Stimulated activated CD8-positive, alpha-beta memory T cell treated with anti-CD3 and anti-CD28 coated beads, Interleukin-7, amount 100 ng/mL, for 4 hours (primary cell): ENCODE measurements around the gene PIGQ.

Experiments
- DNase-seq, 2 donors: peaks; one replicate each; pipeline ENCODE4 v3.0.0-alpha.2; 2020; ENCODE audit warnings: low read depth in 2 of 2

The PIGQ gene

DNA sequence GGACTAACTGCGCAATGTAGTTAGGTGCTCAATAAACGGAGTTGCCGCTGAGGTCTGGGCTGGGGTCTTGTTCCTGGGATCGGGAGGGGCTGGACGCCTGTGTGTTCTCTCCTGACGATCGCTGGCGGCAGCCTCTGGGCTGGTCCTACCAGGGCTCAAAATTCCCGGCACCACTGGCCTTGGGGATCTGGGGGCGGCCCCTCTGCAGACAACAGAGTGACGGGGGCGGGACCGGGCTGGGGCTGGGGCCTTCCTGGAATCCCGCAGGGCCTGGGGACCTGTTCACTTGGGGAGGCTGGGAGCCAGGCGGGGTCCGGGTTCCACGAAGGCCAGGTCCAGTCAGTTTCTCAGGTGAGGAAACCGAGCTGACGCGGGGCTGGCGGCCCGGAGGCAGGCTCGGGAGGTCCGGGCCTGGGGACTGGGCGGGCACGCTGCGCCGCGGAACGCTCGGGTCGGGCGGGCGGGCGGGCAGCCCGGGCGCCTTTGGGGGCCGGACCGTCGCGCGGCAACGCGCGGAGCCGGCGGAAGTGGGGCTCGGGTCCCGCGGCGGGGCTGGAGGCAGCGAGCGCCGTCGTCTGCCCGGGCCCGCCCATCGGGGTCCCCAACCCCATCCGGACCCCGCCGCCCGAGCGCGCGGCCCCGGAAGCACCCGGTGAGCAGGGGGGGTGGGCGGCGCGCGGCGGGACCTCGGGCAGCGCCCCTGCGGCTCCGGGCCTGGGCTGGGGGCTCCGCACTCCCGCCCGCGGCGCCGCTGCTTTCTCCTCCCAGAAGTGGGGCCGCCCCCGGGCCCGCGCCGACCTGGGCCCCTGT lies at the start of gene PIGQ:
Gene PIGQ, plus strand, starts transcription at position 524 of the 810 bp plus-strand sequence. CDS start 4,107 bp downstream, outside the sequence.
- DNase-seq, result peak; percentile 12 to 54

DNA sequence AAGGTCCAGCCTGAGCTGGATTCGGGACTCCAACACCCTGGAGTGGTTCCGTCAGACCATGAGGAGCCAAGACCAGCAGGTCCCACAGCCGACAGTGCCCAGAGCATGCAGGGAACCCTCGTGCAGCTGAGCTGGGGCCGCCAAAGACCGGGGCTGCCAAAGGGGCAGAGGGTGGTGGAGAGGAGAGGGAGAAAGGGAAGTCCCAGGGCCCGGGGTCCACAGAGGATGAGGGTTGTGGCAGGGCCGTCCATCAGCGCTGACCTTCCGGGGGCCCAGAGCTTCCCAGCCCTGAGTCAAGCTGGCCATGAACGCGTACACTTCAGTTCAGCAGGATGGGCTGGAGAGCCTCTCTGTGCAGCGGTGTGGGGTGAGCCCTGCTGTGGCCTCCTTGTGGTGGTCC lies 48.9 kb upstream of the PIGQ start:
- no peak for DNase-seq

DNA sequence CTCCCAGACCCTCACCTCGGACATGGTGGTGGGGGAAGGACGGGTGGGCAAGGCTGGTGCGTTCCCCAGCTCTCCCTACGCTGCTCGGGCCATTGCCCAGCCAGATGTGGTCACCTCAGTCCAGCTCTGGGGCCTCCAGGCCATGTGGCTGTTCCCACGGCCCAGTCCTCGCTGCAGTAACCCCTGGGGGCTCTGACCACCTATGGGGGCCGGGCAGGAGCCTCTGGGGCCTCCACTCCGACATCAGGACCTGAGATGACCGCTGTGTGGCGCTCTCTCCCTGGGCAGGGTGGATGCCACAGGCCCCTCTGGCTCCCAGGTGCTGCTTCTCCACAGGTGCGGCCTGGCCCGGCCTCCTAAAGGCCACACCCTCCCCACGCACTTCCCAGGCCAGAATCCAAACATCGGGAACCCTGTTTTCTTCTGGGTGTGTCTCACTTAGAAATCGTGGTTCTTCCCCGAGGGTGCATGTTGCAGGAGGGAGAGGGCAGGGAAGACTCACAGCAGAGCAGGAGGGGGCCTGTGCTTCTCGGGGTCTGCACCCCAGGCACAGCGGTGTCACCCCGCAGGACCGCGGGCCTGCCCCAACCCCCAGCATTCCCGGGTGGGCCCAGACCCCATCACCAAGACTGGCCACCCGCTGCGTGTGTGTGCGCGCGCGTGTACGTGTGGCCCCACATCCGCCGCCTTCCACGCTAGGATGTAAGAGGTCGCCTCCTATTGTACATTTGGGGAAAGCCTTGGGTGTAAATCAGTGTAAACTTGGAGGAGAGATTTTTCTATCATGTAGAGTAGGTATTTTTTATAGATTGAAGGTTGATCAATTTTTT lies 48.2 kb upstream of the PIGQ start:
- no peak for DNase-seq

DNA sequence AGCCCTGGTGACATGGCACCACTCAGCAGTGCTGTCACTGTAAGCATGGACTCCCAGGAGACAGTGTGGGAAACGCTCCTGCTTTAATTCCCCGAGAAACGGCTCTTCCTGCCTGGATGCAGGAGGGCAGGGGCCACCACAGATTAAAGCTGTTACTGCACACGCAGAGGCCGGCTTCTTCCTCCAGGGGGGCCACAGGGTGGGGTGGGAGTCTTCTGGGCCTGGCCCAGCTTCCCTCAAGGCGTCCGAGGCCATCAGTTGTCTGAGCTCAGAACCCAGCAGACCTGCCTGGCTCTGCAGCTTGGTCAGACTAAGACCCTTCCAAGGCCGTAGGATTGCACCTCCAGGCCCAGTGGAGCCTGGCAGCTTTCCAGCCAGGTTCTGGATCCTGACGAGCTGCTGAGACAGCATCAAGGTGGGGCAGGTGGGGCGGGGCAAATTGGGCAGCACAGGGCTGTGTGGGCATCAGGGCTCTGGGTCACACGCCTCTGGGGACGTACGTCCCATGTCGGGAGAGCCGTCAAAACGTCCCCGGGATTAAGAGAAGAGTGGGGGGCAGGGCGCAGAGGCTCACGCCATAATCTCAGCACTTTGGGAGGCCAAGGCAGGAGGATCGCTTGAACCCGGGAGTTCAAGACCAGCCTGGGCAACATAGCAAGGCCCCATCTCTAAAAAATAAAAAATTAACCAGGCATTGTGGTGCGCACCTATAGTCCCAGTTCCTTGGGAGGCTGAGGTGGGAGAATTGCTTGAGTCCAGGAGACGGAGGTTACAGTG lies 47.3 kb upstream of the PIGQ start:
- DNase-seq, result no peak

DNA sequence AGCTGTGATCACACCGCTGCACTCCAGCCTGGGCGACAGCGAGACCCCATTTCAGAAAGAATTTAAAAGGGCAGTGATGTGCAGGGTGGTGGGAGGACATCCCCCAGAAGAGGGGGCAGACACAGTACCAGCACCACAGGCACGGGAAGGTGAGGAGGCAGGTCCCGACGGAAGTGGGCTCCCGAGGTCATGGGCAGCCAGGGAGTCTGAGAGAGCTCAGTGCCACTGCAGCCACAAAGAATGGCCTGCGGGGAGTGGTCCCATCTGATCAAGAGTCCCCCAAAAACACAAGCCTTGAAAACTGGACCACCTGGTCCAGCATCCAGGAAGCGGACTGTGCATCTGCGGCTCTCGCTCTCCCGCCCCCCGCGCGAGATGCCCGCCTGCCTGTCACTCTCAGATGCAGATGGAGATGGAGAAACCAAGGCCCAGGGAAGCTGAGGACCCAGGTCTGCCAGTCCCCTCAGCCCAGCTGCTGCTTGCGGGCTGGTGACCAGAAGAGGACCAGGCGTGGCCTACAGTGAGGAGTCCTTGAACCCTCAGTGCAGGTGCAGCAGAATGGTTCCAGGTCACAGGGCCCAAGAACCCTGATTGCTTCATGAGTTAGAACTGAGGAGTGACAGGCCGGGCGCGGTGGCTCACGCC lies 46.5 kb upstream of the PIGQ start:
- no peak for DNase-seq

DNA sequence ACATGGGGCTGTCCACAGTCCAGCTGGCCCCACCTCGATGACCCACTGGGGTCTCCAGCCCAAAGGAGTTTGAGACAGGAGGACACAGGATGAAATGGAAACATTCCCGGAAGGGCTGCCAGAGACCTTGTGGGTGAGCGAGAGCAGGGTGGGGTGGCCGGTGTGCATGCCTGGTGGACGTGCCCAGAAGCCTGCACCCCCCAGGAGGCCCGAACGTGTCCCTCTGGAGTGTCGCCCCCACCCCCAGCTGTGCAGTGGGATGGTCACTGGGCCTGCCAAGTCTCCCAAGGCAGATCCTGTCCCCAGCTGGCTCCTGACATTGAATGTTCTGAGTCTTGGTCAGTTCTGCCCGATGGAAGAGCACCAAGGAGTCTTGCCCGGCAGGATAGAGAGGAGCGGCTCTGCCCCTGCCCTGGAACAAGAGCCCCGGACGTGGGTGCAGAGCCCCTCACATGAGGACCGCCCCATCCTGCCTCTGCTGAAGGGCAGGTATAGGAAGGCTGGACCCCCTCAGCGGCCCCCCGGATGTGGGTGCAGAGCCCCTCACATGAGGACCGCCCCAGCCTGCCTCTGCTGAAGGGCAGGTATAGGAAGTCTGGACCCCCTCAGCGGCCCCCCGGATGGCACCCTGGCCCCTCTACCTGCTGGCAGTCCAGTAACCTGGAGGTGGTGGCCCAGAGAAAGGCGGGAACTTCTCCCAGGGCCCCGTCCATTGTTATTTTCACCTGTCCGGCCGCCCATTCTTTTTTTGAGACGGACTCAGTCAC lies 45.3 kb upstream of the PIGQ start:
- no peak for DNase-seq

DNA sequence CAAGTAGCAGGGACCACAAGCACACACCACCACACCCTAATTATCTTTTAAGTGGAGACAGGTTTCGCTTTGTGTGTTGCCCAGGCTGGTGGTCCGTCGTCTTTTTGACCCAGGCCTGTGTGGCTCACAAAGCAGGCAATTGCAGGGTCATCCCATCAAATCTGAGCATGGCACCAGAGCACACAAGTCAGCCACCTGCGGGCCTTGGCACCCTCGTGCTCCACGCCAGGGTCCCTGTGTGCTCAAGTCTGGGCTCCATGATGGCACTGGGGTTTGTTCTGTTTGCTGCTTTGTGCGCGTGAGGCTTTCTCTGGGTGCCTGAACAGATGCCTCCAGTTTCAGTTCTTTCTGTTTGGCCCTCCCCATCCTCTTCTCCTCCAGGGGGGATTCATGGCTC lies 44.6 kb upstream of the PIGQ start:
- no peak for DNase-seq

DNA sequence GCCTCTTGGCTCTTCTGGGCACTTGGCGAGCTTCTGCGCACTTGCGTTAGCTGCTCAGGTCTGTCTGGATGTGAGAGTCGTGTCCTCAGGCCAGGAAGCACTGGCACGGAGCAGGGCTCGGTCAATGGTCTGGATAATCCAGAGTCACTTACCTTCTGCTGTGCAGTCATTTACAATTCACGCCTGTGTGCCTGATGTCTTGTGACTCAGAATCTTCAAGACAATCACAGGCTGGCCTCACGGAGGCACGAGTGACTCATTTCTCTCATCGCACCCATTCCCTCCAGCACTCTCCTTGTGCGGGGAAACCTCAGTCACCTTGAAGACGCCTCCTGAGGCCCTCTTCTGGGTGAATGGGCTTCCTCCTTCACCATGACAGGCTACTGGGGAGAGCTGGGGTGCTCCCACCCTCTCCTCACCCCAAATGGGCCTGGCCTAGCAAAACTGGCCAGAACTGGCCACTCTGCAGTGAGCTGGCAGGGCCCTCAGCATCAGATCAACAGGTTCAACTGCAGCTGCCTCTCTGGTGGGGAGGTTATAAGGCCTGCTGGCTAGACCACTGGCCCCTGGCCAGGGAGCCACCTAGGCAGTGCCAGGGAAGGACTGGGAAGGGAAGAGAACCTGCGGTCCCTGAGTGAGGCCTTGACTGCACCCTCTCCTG lies 44.1 kb upstream of the PIGQ start:
- peak; percentile 66 to 72 for DNase-seq

DNA sequence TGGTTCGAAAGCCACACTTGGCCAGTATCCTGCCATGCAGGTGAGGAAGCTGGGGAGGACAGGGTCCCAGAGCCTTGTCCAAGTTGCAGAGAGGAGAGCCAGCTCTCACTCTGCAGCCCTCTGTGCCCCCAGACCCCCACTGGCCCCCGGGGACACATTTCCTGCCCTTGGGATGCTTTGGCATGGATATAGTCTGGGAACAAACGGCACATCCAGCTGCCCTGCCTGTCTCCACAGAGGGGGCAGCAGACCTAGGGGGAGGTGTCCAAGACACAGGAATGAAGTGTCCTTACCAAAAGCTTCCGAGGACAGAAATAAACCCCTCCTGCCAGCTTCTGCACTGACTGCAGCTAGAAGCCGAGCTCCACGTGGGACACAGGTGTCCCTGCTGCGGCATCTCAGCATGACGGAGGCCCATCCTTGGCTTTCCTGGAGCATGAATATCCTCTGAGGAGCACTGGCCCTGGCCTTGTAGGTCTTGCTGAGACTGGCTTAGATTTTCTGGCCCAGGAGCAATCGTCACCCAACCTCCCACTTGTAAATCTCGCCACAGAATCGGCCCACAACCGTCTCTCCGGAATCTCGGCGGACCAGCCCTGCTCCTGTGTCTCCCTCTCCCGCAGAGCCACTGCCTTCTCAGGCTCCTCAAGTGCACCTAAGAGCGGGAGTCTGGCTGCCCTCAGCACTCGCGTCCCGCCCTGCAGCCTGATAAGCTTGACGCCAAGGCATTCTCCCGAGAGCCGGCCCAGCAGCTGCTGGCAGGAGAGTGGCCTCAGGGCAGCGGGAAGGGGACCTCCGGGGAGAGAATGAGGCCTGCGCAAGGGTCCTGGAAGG lies 43.4 kb upstream of the PIGQ start:
- no peak for DNase-seq

DNA sequence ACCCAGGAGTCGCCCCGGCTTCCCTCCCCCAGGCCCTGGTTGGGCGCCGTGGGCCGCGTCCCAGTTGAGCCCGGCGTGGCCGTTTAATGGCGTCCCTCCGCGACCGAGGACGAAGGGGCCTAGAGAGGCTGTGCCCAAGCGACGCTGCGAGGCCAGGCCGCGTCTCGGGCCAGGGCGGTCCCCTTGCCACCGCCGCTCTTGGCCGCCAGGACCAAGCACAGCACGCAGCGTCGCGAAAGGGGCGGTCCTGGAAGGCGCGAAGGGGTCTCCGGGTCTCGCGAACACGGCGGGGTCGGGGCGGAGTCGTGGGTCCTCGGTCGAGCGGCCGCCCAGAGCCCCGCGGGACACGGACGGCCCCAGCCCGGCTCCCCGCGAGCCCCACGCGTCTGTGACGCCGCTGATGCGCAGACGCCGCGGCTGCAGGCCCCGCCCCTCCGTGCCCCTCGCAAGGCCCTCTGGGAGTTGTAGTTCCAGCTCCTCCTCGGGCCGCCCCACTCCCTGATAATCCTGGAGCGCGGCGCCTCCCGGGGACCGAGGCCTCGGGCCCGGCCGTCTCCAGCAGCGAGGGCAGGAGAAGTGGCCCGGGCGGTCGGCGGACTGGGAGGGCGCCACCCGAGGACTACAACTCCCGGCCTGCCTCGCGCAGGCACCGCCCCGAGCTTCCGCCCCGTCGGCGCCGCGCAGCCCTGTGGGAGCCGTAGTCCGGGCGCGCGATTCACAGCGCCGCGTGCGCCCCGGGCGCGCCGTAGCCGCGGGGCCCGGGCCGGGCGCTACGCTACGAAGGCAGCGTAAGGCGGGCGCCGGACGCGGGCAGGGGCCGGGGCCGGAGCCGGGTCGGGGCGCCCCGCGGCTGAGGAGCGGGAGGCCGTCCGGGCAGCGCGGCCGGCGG lies 42.5 kb upstream of the PIGQ start, which contains the start of gene CAPN15:
Gene CAPN15, plus strand, starts transcription at position 698 of the 889 bp plus-strand sequence. CDS start 19,127 bp downstream, outside the sequence.
- DNase-seq, result peak; percentile 67 to 82

DNA sequence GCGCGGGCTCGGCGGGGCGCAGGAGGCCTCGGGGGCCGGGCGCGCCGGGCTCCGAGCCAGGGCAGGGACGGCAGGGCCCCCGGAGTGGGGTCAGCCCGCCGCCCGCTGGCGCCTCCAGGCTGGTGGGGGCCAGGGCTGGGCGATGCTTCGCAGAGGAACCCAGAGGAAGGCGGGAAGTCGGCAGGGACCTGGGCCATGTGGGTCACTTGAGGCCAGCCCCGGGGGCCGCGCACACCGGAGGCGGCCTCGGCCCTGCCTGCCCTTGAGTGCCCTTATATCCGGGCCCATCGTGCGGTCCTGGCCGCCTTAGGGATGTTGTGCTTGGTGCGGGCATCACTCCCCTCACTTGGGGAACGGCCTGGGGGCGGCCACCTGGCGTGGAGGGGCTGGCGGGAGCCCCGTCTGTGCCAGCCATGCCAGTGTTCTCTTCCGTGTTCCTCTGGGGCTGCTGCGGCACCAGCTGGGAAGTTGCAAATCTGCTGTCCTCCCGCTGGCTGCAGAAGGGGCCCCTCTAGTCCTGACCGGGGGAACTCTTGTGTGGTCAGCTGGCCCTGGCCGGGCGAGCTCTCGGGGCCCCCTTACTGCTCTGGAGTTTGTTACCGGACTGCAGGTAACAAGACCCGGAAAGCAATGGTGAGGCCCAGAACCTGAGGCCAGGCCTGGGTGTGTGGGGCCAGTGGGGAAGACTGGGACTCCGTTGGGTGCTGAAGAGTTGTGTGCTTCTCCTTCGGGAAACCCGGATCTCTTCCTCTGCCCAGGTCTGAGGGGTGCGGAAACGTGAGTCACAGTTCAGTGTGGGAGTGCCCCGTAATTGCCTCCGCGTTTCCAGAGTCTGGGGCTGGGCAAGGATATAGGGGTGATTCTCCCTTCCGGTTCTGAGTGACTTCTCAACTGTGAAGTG lies 41.4 kb upstream of the PIGQ start:
- DNase-seq, result peak; percentile 22 to 40

DNA sequence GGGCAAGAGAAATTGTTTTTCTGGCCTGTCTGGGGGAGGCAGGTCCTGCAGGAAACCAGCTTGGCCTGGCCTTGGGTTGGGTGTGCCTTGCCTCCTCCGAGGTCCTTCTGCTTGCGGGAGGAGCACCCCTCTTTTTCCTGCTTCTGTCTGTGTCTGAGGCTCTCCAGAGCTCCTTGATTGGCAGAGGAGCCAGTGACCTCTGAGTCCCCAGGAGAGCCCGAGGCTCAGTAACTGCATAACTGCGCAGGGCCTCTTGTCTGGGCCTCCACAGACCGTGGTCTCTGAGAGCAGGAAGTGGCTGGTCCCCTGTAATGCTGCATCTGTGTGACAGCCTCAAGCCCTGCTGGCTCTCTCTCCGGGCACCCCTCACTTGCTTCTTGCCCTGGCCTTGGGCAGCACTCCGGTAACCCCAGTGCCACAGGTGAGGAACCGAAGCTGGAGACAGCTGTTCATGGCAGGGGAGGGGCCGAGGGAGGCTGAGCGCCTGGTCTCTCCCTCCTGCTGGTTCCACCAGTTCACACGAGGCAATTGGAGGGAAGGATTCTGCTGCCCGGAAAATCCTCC lies 40.7 kb upstream of the PIGQ start:
- no peak for DNase-seq

DNA sequence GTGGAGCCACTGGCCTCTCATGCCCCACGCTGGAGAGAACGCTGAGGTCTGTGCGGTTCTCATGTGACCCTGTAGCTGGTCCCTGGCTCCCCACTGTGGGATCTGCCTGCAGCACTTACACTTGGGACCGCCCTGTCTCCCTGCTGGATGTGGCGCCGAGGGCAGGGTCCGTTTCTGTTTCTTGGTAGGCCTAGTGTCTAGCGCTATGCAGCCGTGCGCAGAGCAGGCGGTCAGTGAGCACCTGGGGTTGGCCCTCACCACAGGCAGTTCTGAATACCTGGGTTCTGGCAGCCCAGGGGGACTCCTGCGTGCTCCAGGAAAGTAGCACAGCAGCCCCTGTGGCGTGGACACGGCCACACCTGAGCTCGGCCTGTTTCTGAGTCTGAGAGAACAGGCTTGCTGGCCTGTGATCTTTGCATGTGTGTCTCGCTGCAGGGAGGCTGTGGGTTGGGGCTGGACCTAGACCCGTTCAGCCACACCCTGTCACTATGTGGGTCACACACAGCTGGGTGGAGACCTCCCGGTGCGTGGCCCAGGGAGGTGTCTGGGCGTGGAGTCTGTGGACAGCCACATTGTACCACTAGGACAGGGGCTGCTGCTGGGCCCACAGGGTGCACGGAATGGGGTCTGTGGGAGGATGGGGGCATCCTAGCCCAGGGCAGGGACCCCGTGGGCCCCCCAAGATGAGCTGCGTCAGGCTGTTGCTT lies 39.5 kb upstream of the PIGQ start:
- no peak for DNase-seq

DNA sequence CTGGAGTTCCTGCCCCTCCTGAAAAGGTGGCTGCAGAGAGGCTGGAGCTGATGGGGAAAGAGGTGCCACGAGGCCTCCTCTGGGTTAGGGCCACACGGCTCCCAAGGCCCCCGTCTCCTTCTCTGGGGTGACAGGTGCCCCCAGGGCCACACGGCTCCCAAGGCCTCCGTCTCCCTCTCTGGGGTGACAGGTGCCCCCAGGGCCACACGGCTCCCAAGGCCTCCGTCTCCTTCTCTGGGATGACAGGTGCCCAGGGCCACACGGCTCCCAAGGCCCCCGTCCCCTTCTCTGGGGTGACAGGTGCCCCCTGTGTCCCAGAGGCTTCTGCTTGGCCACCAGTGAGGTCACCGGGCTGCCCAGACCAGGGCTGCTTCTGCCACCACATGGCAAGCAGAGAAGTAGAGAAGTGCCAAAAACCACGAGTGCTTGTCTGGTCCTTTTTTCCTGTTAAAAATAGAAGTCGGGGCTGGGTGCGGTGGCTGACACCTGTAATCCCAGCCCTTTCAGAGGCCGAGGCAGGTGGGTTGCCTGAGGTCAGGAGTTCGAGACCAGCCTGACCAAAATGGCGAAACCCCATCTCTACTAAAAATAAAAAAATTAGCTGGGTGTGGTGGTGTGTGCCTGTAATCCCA lies 38.2 kb upstream of the PIGQ start:
- no peak for DNase-seq

DNA sequence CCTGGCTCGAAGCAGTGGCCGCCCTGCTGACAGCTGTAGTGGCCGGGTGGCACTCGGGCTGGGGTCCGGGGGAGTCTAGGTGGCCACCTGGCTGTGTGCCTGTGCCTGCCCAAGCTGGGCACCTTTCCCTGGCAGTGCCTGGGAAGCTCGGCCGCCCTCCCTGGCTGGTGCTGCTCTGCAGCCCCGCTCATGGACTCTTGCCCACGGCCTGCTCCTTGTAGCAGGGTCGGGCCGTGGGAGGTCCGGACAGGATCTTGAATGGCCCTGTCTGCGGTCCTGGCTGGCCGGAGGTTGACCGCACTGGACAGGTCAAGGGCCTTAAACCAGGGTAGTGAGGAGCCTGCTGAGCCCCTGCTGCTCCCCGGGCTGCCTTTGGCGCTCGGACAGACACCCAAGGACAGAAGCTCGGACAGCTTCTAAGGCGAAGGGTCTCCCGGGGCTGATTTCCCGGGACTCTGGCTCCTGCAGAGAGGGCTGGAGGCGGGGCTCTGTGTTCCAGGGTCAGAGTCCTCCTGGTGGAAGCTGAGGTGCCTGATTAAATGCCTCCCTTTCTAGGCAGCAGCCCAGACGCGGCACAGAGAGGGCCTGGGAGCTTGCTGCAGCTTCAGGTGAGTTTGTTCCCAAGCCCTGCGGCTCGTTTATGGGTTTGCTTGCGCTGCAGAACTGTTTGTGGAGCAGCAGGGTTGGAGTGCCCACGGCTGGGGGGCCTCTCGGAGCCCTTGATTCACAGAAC lies 36.2 kb upstream of the PIGQ start:
- DNase-seq, result no peak
